Neural cell (in vitro differentiated cells): ENCODE data around the gene LRMDA. TPM values are rescaled to one million over a fixed set of nuclear protein-coding genes. Genes with fewer than 3 reads are reported as not detected.

Experiments
- H2AFZ ChIP-seq: fragments of 200-600, 300-800 bp; sonication (generic), shearing (Covaris generic); 2 replicates; pipeline ENCODE4 v1.6.0; 2014; ENCODE audit warnings: low read depth, mild to moderate bottlenecking, antibody characterized with exemption, low read length, moderate library complexity
- H3F3A ChIP-seq: fragments of 200-600 bp; shearing (Covaris generic); 2 replicates; pipeline ENCODE4 v1.6.1; 2016; ENCODE audit warnings: mild to moderate bottlenecking, moderate library complexity, mixed read lengths, antibody characterized with exemption, low read length; ENCODE audit not compliant: insufficient read depth, poor library complexity, severe bottlenecking
- H3K27ac ChIP-seq: fragments of 200-600, 300-800 bp; sonication (generic), shearing (Covaris generic); 2 replicates; pipeline ENCODE4 v1.5.1; 2014; ENCODE audit warnings: mild to moderate bottlenecking, low read length, moderate library complexity
- H3K27me3 ChIP-seq: fragments of 300-800, 200-600 bp; sonication (generic), shearing (Covaris generic); 2 replicates; pipeline ENCODE4 v1.6.0; 2014; ENCODE audit warnings: mild to moderate bottlenecking, low read depth, low read length, moderate library complexity; ENCODE audit not compliant: insufficient read depth
- H3K36me3 ChIP-seq: fragments of 300-800, 200-600 bp; sonication (generic), shearing (Covaris generic); 2 replicates; pipeline ENCODE4 v1.5.1; 2014; ENCODE audit warnings: mild to moderate bottlenecking, antibody characterized with exemption, low read length, moderate library complexity; ENCODE audit not compliant: insufficient read depth
- H3K4me2 ChIP-seq: fragments of 300-800, 200-600 bp; sonication (generic), shearing (Covaris generic); 2 replicates; pipeline ENCODE4 v1.6.0; 2014; ENCODE audit warnings: mild to moderate bottlenecking, low read length
- H3K4me3 ChIP-seq: fragments of 300-800, 200-600 bp; sonication (generic), shearing (Covaris generic); 2 replicates; pipeline ENCODE4 v1.5.1; 2014; ENCODE audit warnings: mild to moderate bottlenecking, low read length, moderate library complexity
- H3K79me2 ChIP-seq: fragments of 200-600 bp; shearing (Covaris generic); replicated peaks from 2 replicates; pipeline ENCODE4 v1.6.0; 2014; ENCODE audit warnings: mild to moderate bottlenecking, low read length, moderate library complexity; ENCODE audit not compliant: insufficient read depth
- H3K9ac ChIP-seq: fragments of 300-800, 200-600 bp; sonication (generic), shearing (Covaris generic); 2 replicates; pipeline ENCODE4 v1.6.1; 2016; ENCODE audit warnings: mild to moderate bottlenecking, low read length, mixed read lengths
- H3K9me2 ChIP-seq: fragments of 200-600 bp; shearing (Covaris generic); 2 replicates; pipeline ENCODE4 v1.6.1; 2016; ENCODE audit warnings: mild to moderate bottlenecking, low read length, mixed read lengths; ENCODE audit not compliant: insufficient read depth
- H3K9me3 ChIP-seq: fragments of 200-600, 300-800 bp; sonication (generic), shearing (Covaris generic); 2 replicates; pipeline ENCODE4 v1.6.1; 2016; ENCODE audit warnings: mild to moderate bottlenecking, mixed run types, low read length, moderate library complexity, mixed read lengths
- H4K20me1 ChIP-seq: fragments of 200-600 bp; shearing (Covaris generic); 2 replicates; pipeline ENCODE4 v1.6.1; 2016; ENCODE audit warnings: mild to moderate bottlenecking, mixed run types; ENCODE audit not compliant: insufficient read depth
- EP300 ChIP-seq: fragments of 450-650 bp; conservative IDR thresholded peaks from 2 replicates; pipeline ENCODE4 v1.6.1; 2014; ENCODE audit warnings: antibody characterized with exemption, mild to moderate bottlenecking, moderate library complexity; ENCODE audit not compliant: poor library complexity, severe bottlenecking
- EZH2 ChIP-seq: fragments of 200-600, 300-800 bp; shearing (Covaris generic), sonication (generic); IDR thresholded peaks from 2 replicates; pipeline ENCODE4 v1.6.1; 2014; ENCODE audit warnings: antibody characterized with exemption, low read length, borderline replicate concordance, mild to moderate bottlenecking; ENCODE audit not compliant: insufficient read depth, poor library complexity, severe bottlenecking
- POLR2AphosphoS5 ChIP-seq: IDR thresholded peaks from 2 replicates; pipeline ENCODE4 v1.6.1; 2012
- RAD21 ChIP-seq: fragments of 450-650 bp; conservative IDR thresholded peaks from 2 replicates; pipeline ENCODE4 v1.6.1; 2014; ENCODE audit warnings: antibody characterized with exemption, mild to moderate bottlenecking, moderate library complexity
- SMC3 ChIP-seq: fragments of 450-650 bp; conservative IDR thresholded peaks from 2 replicates; pipeline ENCODE4 v1.6.1; 2014; ENCODE audit warnings: antibody characterized with exemption, mild to moderate bottlenecking, moderate library complexity; ENCODE audit not compliant: poor library complexity
- TAF1 ChIP-seq: IDR thresholded peaks from 2 replicates; pipeline ENCODE4 v1.6.1; 2012; ENCODE audit warnings: low read depth
- polyA plus RNA-seq: library from polyadenylated mRNA; depleted of rRNA; stranded (reverse); fragments of >200 nt; gene quantifications from 2 replicates; pipeline ENCODE4 v1.2.3, GENCODE V29; 2014
- TF ChIP-seq, protein P1 (sequence below): fragments of 450-650 bp; IDR thresholded peaks from 2 replicates; pipeline ENCODE4 v1.5.1; 2014; ENCODE audit warnings: antibody characterized with exemption, mild to moderate bottlenecking, moderate library complexity; ENCODE audit not compliant: poor library complexity, severe bottlenecking
- TF ChIP-seq, protein P2 (sequence below): IDR thresholded peaks from 2 replicates; pipeline ENCODE4 v1.6.1; 2012; ENCODE audit warnings: borderline replicate concordance

Gene LRMDA
- polyA plus RNA-seq, 1 donor from 2014 or later = 5.6 TPM

DNA sequence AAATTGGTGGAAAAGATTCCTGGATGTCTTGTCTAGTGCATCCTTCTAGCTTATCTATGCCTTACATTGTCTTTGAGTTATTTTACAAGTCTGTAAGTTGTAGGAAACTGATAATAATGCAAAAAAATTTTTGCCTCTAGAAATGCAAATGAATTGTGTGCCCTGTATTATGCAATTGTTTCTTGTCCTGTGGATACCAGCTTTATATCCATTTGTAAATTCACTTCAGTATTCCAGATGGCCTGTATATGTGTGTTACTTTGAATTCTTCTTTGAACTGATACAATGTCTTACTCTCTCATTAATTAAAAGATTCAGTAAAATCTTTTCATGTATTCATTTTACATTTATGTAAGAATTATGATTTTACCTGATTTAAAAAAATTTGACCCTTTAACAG, 234.3 kb downstream of the LRMDA start:
- H3K9ac ChIP-seq = no peak overlapping the region
- H3K4me3 ChIP-seq = no peak overlapping the region
- no peak overlapping the region for H3K27ac ChIP-seq
- TF ChIP-seq POLR2AphosphoS5 = no peak
- TF ChIP-seq SMC3 = no peak
- TF ChIP-seq EZH2 = no peak
- TF ChIP-seq TAF1 = no peak
- TF ChIP-seq, protein P1, sequence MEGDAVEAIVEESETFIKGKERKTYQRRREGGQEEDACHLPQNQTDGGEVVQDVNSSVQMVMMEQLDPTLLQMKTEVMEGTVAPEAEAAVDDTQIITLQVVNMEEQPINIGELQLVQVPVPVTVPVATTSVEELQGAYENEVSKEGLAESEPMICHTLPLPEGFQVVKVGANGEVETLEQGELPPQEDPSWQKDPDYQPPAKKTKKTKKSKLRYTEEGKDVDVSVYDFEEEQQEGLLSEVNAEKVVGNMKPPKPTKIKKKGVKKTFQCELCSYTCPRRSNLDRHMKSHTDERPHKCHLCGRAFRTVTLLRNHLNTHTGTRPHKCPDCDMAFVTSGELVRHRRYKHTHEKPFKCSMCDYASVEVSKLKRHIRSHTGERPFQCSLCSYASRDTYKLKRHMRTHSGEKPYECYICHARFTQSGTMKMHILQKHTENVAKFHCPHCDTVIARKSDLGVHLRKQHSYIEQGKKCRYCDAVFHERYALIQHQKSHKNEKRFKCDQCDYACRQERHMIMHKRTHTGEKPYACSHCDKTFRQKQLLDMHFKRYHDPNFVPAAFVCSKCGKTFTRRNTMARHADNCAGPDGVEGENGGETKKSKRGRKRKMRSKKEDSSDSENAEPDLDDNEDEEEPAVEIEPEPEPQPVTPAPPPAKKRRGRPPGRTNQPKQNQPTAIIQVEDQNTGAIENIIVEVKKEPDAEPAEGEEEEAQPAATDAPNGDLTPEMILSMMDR = no peak
- TF ChIP-seq RAD21 = no peak
- TF ChIP-seq, protein P2, sequence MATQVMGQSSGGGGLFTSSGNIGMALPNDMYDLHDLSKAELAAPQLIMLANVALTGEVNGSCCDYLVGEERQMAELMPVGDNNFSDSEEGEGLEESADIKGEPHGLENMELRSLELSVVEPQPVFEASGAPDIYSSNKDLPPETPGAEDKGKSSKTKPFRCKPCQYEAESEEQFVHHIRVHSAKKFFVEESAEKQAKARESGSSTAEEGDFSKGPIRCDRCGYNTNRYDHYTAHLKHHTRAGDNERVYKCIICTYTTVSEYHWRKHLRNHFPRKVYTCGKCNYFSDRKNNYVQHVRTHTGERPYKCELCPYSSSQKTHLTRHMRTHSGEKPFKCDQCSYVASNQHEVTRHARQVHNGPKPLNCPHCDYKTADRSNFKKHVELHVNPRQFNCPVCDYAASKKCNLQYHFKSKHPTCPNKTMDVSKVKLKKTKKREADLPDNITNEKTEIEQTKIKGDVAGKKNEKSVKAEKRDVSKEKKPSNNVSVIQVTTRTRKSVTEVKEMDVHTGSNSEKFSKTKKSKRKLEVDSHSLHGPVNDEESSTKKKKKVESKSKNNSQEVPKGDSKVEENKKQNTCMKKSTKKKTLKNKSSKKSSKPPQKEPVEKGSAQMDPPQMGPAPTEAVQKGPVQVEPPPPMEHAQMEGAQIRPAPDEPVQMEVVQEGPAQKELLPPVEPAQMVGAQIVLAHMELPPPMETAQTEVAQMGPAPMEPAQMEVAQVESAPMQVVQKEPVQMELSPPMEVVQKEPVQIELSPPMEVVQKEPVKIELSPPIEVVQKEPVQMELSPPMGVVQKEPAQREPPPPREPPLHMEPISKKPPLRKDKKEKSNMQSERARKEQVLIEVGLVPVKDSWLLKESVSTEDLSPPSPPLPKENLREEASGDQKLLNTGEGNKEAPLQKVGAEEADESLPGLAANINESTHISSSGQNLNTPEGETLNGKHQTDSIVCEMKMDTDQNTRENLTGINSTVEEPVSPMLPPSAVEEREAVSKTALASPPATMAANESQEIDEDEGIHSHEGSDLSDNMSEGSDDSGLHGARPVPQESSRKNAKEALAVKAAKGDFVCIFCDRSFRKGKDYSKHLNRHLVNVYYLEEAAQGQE = no peak
- TF ChIP-seq EP300 = no peak
- H3K4me2 ChIP-seq = no peak overlapping the region
- no peaks in the 10 kb centered on the region for H3K36me3 ChIP-seq
- H4K20me1 ChIP-seq = no peaks in the 10 kb centered on the region
- H3K9me3 ChIP-seq = no peaks in the 10 kb centered on the region
- no peaks in the 10 kb centered on the region for H3K9me2 ChIP-seq
- no peaks in the 10 kb centered on the region for H3F3A ChIP-seq
- no peaks in the 10 kb centered on the region for H3K79me2 ChIP-seq
- no peaks in the 10 kb centered on the region for H3K27me3 ChIP-seq
- no peak overlapping the region for H2AFZ ChIP-seq

DNA sequence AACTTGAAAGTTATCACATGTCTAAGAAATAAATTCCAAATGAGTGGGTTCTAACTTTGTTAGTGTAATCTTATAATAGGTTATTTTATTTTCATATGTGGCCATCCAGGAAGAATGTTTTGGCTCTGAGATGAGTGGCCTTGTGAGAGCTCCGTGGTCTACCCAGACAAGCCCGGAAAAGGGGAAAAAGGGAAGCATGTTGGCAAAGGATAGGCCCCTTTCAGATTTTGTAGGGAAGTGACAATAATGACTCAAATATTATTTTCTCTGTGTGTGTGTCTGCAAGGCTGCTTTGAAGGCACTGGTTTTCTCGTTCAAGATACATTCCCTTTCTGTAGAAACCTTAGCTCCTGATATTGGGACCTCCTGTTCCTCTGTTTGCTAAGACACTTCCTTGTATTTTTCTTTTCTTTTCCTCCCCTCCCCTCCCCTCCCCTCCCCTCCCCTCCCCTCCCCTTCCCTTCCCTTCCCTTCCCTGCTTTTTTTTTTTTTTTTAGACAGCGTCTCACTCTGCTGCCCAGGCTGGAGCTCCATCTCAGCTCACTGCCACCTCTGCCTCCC, 240.8 kb downstream of the LRMDA start:
- no peak overlapping the region for H3K4me2 ChIP-seq
- H3K36me3 ChIP-seq = no peaks in the 10 kb centered on the region
- no peaks in the 10 kb centered on the region for H3K9me2 ChIP-seq
- H3K27ac ChIP-seq = no peak overlapping the region
- no peaks in the 10 kb centered on the region for H3F3A ChIP-seq
- H3K4me3 ChIP-seq = no peak overlapping the region
- no peak overlapping the region for H2AFZ ChIP-seq
- H3K27me3 ChIP-seq = no peaks in the 10 kb centered on the region
- H3K9me3 ChIP-seq = no peaks in the 10 kb centered on the region
- no peaks in the 10 kb centered on the region for H4K20me1 ChIP-seq
- no peaks in the 10 kb centered on the region for H3K79me2 ChIP-seq
- H3K9ac ChIP-seq = no peak overlapping the region
- no peak for TF ChIP-seq EZH2
- no peak for TF ChIP-seq POLR2AphosphoS5
- TF ChIP-seq, protein P1 = no peak
- no peak for TF ChIP-seq TAF1
